ENCODE measurements around the gene QRICH1.

Gene QRICH1

DNA sequence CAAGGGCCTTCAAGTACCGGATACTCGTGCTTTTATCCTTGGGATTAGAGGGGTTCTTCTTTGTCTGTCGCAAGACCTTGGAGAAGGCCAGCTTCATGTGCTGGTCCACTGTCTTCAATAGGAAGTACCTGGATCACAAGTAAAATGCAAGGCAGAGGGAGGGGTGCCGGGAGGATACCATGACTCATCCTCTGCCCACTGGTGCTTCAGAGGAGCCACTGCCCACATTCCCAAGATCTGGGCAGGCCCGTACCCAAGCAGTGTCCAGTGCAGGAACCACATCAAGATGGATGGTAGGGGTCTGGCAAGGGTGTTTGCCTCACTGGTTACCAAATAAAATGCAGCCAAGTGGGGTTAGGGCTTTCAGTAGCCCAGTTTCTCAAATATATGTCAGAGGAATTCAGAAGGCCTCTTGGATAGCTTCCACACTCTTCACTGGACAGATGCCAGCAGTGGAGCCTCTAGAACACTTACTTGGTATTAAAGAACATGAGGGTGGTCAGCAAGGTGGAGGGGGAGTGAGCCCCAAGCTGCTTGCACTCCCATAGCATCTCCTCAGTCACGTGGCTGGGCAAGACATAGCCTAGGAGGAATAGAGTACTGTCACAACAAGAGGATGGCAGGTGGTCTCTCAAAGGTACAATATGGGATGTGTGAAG is 61.1 kb downstream of the QRICH1 start:
- Mint-ChIP-seq H3K27ac (no peak overlapping the region), H3K9me3 (no peaks in the 10 kb centered on the region), H3K27me3 (ENCODE audit: low read depth) (no peaks in the 10 kb centered on the region), H3K36me3 (ENCODE audit: low read depth) (peaks cover 41% of the 10 kb centered on the region), H3K4me3 (no peak overlapping the region), H3K4me1 (ENCODE audit: low read depth) (peaks cover 17% of the 10 kb centered on the region)

DNA sequence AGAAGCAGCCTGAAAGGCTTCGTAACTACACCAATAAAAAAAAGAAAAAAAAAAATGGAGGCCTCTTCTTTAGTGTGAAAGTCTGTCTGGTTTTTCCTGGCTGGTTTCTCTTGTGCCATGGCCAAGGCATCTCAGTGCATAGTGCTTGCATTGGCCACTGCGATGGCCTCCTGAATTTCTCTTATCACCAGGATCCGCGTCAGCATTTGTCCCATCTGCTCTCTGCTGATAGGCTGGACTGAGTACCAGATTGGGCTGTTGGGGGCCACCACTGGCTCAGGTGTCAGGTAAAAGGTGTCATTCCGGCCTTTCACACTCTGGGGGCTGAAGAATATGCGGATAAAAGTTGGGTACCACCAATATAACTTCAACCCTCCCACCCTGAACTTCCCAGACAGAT is 63.5 kb downstream of the QRICH1 start:
- Mint-ChIP-seq H3K9me3 (no peaks in the 10 kb centered on the region), H3K27ac (no peak overlapping the region), H3K36me3 (ENCODE audit: low read depth) (peaks cover 43% of the 10 kb centered on the region), H3K4me3 (no peak overlapping the region), H3K4me1 (ENCODE audit: low read depth) (peaks cover 27% of the 10 kb centered on the region), H3K27me3 (ENCODE audit: low read depth) (no peaks in the 10 kb centered on the region)

DNA sequence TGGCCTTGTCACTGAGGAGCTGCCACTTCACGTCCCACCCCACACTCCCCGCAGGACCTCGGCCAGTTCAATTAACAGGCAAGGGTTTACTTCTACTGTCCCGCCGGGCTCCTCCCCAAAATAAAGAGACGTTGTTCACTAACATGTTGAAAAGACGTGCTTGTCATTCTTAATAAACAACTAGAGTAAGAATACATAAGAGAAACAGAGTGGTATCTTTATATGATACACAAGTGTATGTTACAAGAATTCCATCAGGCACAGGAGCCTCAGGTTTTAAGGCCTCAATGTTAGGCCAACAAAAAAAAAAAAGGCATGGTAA is 64.3 kb downstream of the QRICH1 start:
- Mint-ChIP-seq H3K36me3 (ENCODE audit: low read depth) (peaks cover 41% of the 10 kb centered on the region), H3K4me3 (peak overlapping the region; percentile 90), H3K27ac (peak overlapping the region; percentile 95), H3K27me3 (ENCODE audit: low read depth) (no peaks in the 10 kb centered on the region), H3K9me3 (no peaks in the 10 kb centered on the region), H3K4me1 (ENCODE audit: low read depth) (peaks cover 27% of the 10 kb centered on the region)

- Mint-ChIP-seq H3K4me1 (ENCODE audit: low read depth) (peaks cover 27% of the 10 kb centered on the region), H3K27me3 (ENCODE audit: low read depth) (no peaks in the 10 kb centered on the region), H3K36me3 (ENCODE audit: low read depth) (peaks cover 45% of the 10 kb centered on the region), H3K9me3 (no peaks in the 10 kb centered on the region), H3K4me3 (peak within 1 kb of the TSS; percentile 90), H3K27ac (peak within 1 kb of the TSS; percentile 95)
These were observed 65.0 kb downstream of the QRICH1 start, which contains the start of gene IMPDH2 for GRCh38 chr3:49028673-49029562. Gene IMPDH2, minus strand, starts transcription at chr3:49029398. Its CDS starts 48 bp downstream, at chr3:49029350.

DNA sequence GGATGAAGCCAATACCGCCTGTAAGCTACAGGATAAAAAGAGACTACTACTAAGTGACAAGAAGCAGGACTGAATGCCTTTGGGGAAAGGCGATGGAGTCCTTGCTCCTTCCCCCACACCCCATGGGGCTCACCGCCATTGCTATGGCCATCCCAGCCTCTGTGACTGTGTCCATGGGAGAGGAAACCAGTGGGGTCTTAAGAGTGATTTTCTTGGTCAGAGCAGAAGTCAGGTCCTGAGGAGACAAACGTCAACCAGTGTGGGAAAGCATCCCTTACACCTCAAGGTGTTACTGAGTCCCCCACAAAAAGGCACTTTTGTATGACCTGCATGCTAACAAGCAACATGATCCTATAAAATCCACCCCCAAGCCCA is 65.6 kb downstream of the QRICH1 start:
- Mint-ChIP-seq H3K27ac (peak overlapping the region; percentile 95), H3K9me3 (no peaks in the 10 kb centered on the region), H3K36me3 (ENCODE audit: low read depth) (peaks cover 49% of the 10 kb centered on the region), H3K4me1 (ENCODE audit: low read depth) (peaks cover 31% of the 10 kb centered on the region), H3K27me3 (ENCODE audit: low read depth) (no peaks in the 10 kb centered on the region), H3K4me3 (peak overlapping the region; percentile 90)

DNA sequence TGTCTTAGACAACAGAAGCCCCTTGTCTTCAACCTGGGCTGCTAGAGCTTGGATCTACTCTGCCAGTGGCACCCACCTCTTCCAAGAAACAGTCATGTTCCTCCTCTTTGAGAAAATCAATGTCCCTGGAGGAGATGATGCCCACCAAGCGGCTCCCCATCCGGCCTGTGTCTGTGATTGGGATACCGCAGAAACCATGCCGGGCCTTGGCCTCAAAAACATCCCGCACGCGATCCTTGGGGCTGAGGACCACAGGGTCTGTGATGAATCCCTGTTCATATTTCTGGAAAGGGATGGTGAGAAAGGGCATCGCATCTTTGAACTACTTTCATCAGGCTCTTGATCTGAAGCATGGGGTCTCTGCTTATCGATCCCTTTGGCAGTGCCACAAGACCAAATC is 66.2 kb downstream of the QRICH1 start:
- H3K36me3 Mint-ChIP-seq (ENCODE audit: low read depth) = peaks cover 52% of the 10 kb centered on the region
- H3K27ac Mint-ChIP-seq = no peak overlapping the region
- no peak overlapping the region for H3K4me3 Mint-ChIP-seq
- H3K9me3 Mint-ChIP-seq = no peaks in the 10 kb centered on the region
- H3K4me1 Mint-ChIP-seq (ENCODE audit: low read depth) = peaks cover 36% of the 10 kb centered on the region
- H3K27me3 Mint-ChIP-seq (ENCODE audit: low read depth) = no peaks in the 10 kb centered on the region

GRCh38 chr3:49026536-49026935 is 67.3 kb downstream of the QRICH1 start:
- Mint-ChIP-seq H3K4me3 (no peak overlapping the region), H3K27ac (peak overlapping the region; percentile 9), H3K27me3 (ENCODE audit: low read depth) (no peaks in the 10 kb centered on the region)

GRCh38 chr3:49025793-49026520 is 67.9 kb downstream of the QRICH1 start:
- peaks cover 39% of the 10 kb centered on the region for H3K4me1 Mint-ChIP-seq (ENCODE audit: low read depth)
- peak overlapping the region; percentile 41 for H3K27ac Mint-ChIP-seq
- no peaks in the 10 kb centered on the region for H3K9me3 Mint-ChIP-seq
- peaks cover 42% of the 10 kb centered on the region for H3K36me3 Mint-ChIP-seq (ENCODE audit: low read depth)
- no peak overlapping the region for H3K4me3 Mint-ChIP-seq
- H3K27me3 Mint-ChIP-seq (ENCODE audit: low read depth) = no peaks in the 10 kb centered on the region

More at GRCh38 chr3:49026536-49026935, 67.3 kb downstream of the QRICH1 start:
- peaks cover 37% of the 10 kb centered on the region for H3K4me1 Mint-ChIP-seq (ENCODE audit: low read depth)
- no peaks in the 10 kb centered on the region for H3K9me3 Mint-ChIP-seq
- H3K36me3 Mint-ChIP-seq (ENCODE audit: low read depth) = peaks cover 45% of the 10 kb centered on the region

DNA sequence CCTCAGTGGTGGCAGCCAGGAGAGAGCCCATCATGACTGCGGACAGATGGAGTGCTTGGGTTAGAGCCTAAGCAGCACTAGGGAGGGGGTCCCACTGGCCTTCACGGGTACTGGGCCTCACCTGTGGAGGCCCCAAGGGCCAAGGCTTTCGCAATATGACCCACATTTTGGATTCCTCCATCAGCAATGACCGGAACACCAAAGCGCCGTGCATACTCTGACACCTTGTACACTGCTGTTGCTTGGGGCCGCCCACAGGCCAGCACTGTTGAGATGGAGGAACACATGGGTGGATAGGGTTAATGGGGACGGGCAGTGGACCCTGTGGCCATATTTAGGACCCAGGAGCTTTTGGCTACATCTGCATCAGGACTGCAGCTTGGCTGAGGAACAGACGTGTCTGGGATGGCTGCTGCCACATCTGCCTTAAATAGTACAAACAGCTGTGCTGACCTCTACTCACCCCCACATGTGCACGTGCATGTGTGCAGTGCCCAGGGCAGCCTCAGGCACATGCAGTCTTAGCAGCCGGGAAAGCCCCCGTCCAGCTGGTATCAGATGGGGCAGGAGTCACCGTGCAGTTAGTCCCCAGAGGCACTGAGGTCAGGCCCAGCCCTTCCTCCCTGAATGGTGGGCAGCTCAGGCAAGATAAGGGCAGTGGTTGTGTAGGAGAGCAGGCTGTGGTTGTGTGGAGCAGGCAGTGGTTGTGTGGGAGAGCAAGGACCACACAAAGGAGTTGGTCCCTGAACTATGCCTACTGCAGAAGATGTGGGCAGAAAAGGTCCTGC is 68.7 kb downstream of the QRICH1 start:
- Mint-ChIP-seq H3K4me1 (ENCODE audit: low read depth) (peaks cover 39% of the 10 kb centered on the region), H3K27ac (peak overlapping the region; percentile 20), H3K9me3 (no peaks in the 10 kb centered on the region), H3K27me3 (ENCODE audit: low read depth) (no peaks in the 10 kb centered on the region), H3K4me3 (no peak overlapping the region), H3K36me3 (ENCODE audit: low read depth) (peaks cover 37% of the 10 kb centered on the region)

GRCh38 chr3:49024449-49024848 is 69.4 kb downstream of the QRICH1 start:
- Mint-ChIP-seq H3K27ac (no peak overlapping the region), H3K4me1 (ENCODE audit: low read depth) (peaks cover 44% of the 10 kb centered on the region), H3K27me3 (ENCODE audit: low read depth) (no peaks in the 10 kb centered on the region)

GRCh38 chr3:49023775-49024174 is 70.1 kb downstream of the QRICH1 start:
- Mint-ChIP-seq H3K4me1 (ENCODE audit: low read depth) (peaks cover 41% of the 10 kb centered on the region), H3K9me3 (no peaks in the 10 kb centered on the region), H3K4me3 (peak overlapping the region; percentile 94), H3K27me3 (ENCODE audit: low read depth) (no peaks in the 10 kb centered on the region), H3K27ac (peak overlapping the region; percentile 31), H3K36me3 (ENCODE audit: low read depth) (peaks cover 30% of the 10 kb centered on the region)

More at GRCh38 chr3:49024449-49024848, 69.4 kb downstream of the QRICH1 start:
- Mint-ChIP-seq H3K36me3 (ENCODE audit: low read depth) (peaks cover 35% of the 10 kb centered on the region), H3K9me3 (no peaks in the 10 kb centered on the region), H3K4me3 (no peak overlapping the region)

DNA sequence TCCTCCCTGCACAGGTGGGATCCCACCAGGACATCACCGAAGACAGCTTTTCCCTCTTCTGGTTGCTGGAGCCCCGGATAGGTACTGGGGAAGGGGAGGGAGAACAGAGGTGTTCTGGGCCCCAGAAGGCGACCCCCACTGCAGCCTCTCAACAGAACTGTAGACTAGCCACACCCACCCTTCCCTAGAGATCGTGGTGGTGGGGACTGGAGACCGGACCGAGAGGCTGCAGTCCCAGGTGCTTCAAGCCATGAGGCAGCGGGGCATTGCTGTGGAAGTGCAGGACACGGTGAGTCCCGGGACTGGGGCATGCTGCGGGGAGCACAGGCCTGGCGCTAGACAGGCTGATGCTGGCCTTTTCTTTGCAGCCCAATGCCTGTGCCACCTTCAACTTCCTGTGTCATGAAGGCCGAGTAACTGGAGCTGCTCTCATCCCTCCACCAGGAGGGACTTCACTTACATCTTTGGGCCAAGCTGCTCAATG is 71.1 kb downstream of the QRICH1 start:
- peak overlapping the region; percentile 98 for H3K27ac Mint-ChIP-seq
- peaks cover 32% of the 10 kb centered on the region for H3K4me1 Mint-ChIP-seq (ENCODE audit: low read depth)
- H3K9me3 Mint-ChIP-seq = no peaks in the 10 kb centered on the region
- peaks cover 30% of the 10 kb centered on the region for H3K36me3 Mint-ChIP-seq (ENCODE audit: low read depth)
- peak overlapping the region; percentile 94 for H3K4me3 Mint-ChIP-seq
- H3K27me3 Mint-ChIP-seq (ENCODE audit: low read depth) = no peaks in the 10 kb centered on the region

DNA sequence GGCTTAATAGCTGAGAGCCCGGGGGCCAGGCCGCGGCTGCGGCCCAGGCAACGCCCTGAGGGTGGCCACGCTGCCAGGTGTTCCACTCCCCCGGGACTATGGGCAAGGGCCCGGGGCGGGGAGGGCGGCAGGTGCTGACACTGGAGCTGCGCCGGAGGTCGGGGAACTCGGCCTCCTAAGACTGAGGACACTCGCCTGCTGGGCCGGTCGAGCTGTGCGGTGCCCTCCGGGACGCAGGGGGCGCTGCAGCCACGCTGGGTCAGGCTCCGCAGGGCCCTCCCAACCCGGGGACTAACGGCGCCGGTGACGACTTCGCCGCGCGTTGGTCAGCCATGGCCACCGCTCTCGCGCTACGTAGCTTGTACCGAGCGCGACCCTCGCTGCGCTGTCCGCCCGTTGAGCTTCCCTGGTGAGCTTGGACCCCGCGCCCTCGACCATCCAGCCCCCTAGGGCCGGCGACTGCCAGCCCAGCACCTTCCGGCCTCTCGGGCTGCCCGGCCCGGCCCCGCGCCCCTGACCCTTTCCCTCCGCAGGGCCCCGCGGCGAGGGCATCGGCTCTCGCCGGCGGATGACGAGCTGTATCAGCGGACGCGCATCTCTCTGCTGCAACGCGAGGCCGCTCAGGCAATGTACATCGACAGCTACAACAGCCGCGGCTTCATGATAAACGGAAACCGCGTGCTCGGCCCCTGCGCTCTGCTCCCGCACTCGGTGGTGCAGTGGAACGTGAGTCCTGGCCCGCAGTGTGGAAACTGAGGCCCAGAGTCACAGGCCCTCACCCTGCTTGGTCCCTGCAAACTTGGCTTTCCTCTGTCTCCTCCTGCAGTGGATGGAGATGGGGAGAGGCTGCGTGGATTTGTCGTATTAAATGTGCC is 71.8 kb downstream of the QRICH1 start, which contains the start of gene NDUFAF3:
NDUFAF3 (plus strand) TSS at position 309 of the 875 bp plus-strand sequence; CDS start at position 333, 24 bp downstream.
- H3K27ac Mint-ChIP-seq = peak within 1 kb of the TSS; percentile 98
- H3K27me3 Mint-ChIP-seq (ENCODE audit: low read depth) = no peaks in the 10 kb centered on the region

More for the DNA sequence above, 71.8 kb downstream of the QRICH1 start, which contains the start of gene NDUFAF3:
- H3K36me3 Mint-ChIP-seq (ENCODE audit: low read depth) = peaks cover 28% of the 10 kb centered on the region
- H3K9me3 Mint-ChIP-seq = no peaks in the 10 kb centered on the region
- peak within 1 kb of the TSS; percentile 94 for H3K4me3 Mint-ChIP-seq
- peaks cover 30% of the 10 kb centered on the region for H3K4me1 Mint-ChIP-seq (ENCODE audit: low read depth)
